ENCODE results near the gene ARHGAP22.

ARHGAP22 gene

GRCh38 chr10:48522011-48522765 is 82.7 kb downstream of the ARHGAP22 start:
- DNase-seq (ENCODE audit: insufficient read length, low spot score) (no peak), FAIRE-seq (no peak)
- TF ChIP-seq POLR2A (IDR thresholded peaks at IDR 0.05; ENCODE audit: low read depth, low read length), result no peak

GRCh38 chr10:48520594-48520993 is 84.3 kb downstream of the ARHGAP22 start:
- FAIRE-seq (no peak), DNase-seq (ENCODE audit: insufficient read length, low spot score) (no peak)
- TF ChIP-seq POLR2A (IDR thresholded peaks at IDR 0.05; ENCODE audit: low read depth, low read length), result no peak

- no peak for DNase-seq (ENCODE audit: insufficient read length, low spot score)
- no peak for FAIRE-seq
- no peak for TF ChIP-seq POLR2A (IDR thresholded peaks at IDR 0.05; ENCODE audit: low read depth, low read length)
These were observed 84.7 kb downstream of the ARHGAP22 start for GRCh38 chr10:48520184-48520506.

GRCh38 chr10:48519481-48520183 is 85.2 kb downstream of the ARHGAP22 start:
- DNase-seq (ENCODE audit: insufficient read length, low spot score) (no peak), FAIRE-seq (no peak)
- TF ChIP-seq POLR2A (IDR thresholded peaks at IDR 0.05; ENCODE audit: low read depth, low read length), result no peak

GRCh38 chr10:48518986-48519385 is 85.9 kb downstream of the ARHGAP22 start:
- FAIRE-seq (no peak), DNase-seq (ENCODE audit: insufficient read length, low spot score) (no peak)
- TF ChIP-seq POLR2A (IDR thresholded peaks at IDR 0.05; ENCODE audit: low read depth, low read length), result no peak

- DNase-seq (ENCODE audit: insufficient read length, low spot score), result no peak
- no peak for TF ChIP-seq POLR2A (IDR thresholded peaks at IDR 0.05; ENCODE audit: low read depth, low read length)
- no peak for FAIRE-seq
These were observed 86.7 kb downstream of the ARHGAP22 start for GRCh38 chr10:48517911-48518811.

- no peak for TF ChIP-seq POLR2A (IDR thresholded peaks at IDR 0.05; ENCODE audit: low read depth, low read length)
- DNase-seq (ENCODE audit: insufficient read length, low spot score) (no peak), FAIRE-seq (no peak)
These were observed 87.4 kb downstream of the ARHGAP22 start for GRCh38 chr10:48517482-48517881.

- FAIRE-seq (no peak), DNase-seq (ENCODE audit: insufficient read length, low spot score) (no peak)
- no peak for TF ChIP-seq POLR2A (IDR thresholded peaks at IDR 0.05; ENCODE audit: low read depth, low read length)
These were observed 88.0 kb downstream of the ARHGAP22 start for GRCh38 chr10:48516911-48517310.

GRCh38 chr10:48514916-48515315 is 90.0 kb downstream of the ARHGAP22 start:
- FAIRE-seq, result no peak
- no peak for DNase-seq (ENCODE audit: insufficient read length, low spot score)
- TF ChIP-seq POLR2A (IDR thresholded peaks at IDR 0.05; ENCODE audit: low read depth, low read length), result no peak

GRCh38 chr10:48514255-48514654 is 90.6 kb downstream of the ARHGAP22 start:
- TF ChIP-seq POLR2A (IDR thresholded peaks at IDR 0.05; ENCODE audit: low read depth, low read length), result no peak
- no peak for DNase-seq (ENCODE audit: insufficient read length, low spot score)
- no peak for FAIRE-seq

- no peak for FAIRE-seq
- TF ChIP-seq POLR2A (IDR thresholded peaks at IDR 0.05; ENCODE audit: low read depth, low read length), result no peak
- DNase-seq (ENCODE audit: insufficient read length, low spot score), result no peak
These were observed 92.0 kb downstream of the ARHGAP22 start for GRCh38 chr10:48512861-48513260.

GRCh38 chr10:48511875-48512231 is 93.0 kb downstream of the ARHGAP22 start:
- no peak for TF ChIP-seq POLR2A (IDR thresholded peaks at IDR 0.05; ENCODE audit: low read depth, low read length)
- DNase-seq (ENCODE audit: insufficient read length, low spot score) (no peak), FAIRE-seq (no peak)

- FAIRE-seq (no peak), DNase-seq (ENCODE audit: insufficient read length, low spot score) (no peak)
- TF ChIP-seq POLR2A (IDR thresholded peaks at IDR 0.05; ENCODE audit: low read depth, low read length), result no peak
These were observed 93.6 kb downstream of the ARHGAP22 start for GRCh38 chr10:48511066-48511874.
